Stomach (tissue), 4 donors: ENCODE data around the gene C9orf152.

Experiments
- POLR2A ChIP-seq, 4 donors: fragments of 450-650 bp; IDR thresholded peaks; one replicate each; pipeline ENCODE4 v1.6.1; 2016; ENCODE audit warnings: antibody characterized with exemption in 4 of 4, control low read depth in 2 of 4, mild to moderate bottlenecking in 1 of 4, moderate library complexity in 1 of 4
- TF ChIP-seq, protein P1 (sequence below), 7 experiments: fragments of 450-650 bp in 4 of 7; fragments of 200-600 bp in 3 of 7; sonication (generic) in 3 of 7; IDR thresholded peaks; one replicate each; pipeline ENCODE4 v1.5.1; 2016 to 2019; ENCODE audit warnings: antibody characterized with exemption in 7 of 7, control low read depth in 2 of 7, mild to moderate bottlenecking in 1 of 7

DNA sequence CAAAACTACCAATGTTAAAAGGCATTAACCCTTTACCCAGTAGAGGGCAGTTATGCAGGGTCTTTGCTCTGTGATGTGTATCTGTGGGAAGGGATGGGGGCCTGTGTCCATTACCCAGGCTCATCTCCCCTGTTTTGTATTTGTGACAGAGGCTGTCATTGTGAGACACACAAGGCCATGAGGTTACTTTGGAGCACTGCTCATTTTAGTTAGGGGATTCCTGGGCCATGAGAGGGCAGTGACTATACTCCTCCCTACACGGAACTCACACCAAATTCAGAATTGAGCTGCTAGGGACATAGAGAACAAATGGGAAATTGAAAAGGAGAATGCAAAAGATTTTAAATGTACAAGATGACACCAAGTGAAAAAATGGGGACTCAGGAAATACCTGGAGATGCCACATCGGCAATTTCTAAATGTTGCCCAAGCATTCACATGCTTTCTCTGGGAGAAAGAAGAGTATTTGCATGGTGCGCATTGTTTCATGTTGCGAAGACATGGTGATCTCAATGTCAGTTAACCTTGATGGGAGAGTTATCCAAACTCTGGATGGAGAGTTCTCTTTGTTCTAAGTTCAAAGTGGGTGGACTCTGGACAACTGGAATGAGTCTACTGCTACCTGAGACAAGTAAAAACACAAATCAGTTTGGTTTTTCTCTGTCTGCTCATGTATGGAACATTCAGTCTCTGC is 32.5 kb downstream of the C9orf152 start:
- TF ChIP-seq, protein P1, sequence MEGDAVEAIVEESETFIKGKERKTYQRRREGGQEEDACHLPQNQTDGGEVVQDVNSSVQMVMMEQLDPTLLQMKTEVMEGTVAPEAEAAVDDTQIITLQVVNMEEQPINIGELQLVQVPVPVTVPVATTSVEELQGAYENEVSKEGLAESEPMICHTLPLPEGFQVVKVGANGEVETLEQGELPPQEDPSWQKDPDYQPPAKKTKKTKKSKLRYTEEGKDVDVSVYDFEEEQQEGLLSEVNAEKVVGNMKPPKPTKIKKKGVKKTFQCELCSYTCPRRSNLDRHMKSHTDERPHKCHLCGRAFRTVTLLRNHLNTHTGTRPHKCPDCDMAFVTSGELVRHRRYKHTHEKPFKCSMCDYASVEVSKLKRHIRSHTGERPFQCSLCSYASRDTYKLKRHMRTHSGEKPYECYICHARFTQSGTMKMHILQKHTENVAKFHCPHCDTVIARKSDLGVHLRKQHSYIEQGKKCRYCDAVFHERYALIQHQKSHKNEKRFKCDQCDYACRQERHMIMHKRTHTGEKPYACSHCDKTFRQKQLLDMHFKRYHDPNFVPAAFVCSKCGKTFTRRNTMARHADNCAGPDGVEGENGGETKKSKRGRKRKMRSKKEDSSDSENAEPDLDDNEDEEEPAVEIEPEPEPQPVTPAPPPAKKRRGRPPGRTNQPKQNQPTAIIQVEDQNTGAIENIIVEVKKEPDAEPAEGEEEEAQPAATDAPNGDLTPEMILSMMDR (IDR thresholded peaks at IDR 0.05): no peak
- no peak for TF ChIP-seq POLR2A (IDR thresholded peaks at IDR 0.05)
